ENCODE measurements around the gene TCF7L1.

GRCh38 chr2:85318222-85319074 is 185.3 kb downstream of the TCF7L1 start:
- TF ChIP-seq REST (IDR thresholded peaks at IDR 0.05; ENCODE audit: insufficient replicate concordance, low read depth) (no peak), CTCF (IDR thresholded peaks at IDR 0.05; ENCODE audit: insufficient read depth, low read length) (no peak)

All from HL-60 (cell line).